Keratinocyte (primary cell): Measurements from ENCODE around the gene LAMB4. TPM values are rescaled to one million over a fixed set of nuclear protein-coding genes. Genes with fewer than 3 reads are reported as not detected.

Experiments
- DNase-seq: peaks from one replicate; pipeline ENCODE4 v3.0.0-alpha.2; 2011; ENCODE audit warnings: low read depth, missing footprints, low spot score
- FAIRE-seq: peaks from 2 replicates; lab custom pipeline; 2011; peaks lifted over from hg19 to GRCh38; lab: Jason Lieb, UNC
- H2AFZ ChIP-seq: 2 replicates; pipeline ENCODE4 v1.6.0; 2012; ENCODE audit warnings: low read length, control low read depth, inconsistent platforms; ENCODE audit not compliant: control insufficient read depth
- H3K27ac ChIP-seq: 2 replicates; pipeline ENCODE4 v1.5.1; 2011; ENCODE audit warnings: low read length; ENCODE audit not compliant: control insufficient read depth, insufficient read depth
- H3K27me3 ChIP-seq: 3 replicates; pipeline ENCODE4 v1.6.0; 2011; ENCODE audit warnings: low read length; ENCODE audit not compliant: control insufficient read depth, insufficient read depth; ENCODE audit errors: extremely low read depth
- H3K36me3 ChIP-seq, 2 experiments: 2 replicates in 1 of 2; 3 replicates in 1 of 2; pipeline ENCODE4 v1.5.1; 2011; ENCODE audit warnings: low read length in 2 of 2, mild to moderate bottlenecking in 1 of 2; ENCODE audit not compliant: control insufficient read depth in 2 of 2, insufficient read depth in 2 of 2; ENCODE audit errors: extremely low read depth in 1 of 2
- H3K4me1 ChIP-seq: 3 replicates; pipeline ENCODE4 v1.5.1; 2011; ENCODE audit warnings: low read length; ENCODE audit not compliant: control insufficient read depth, insufficient read depth; ENCODE audit errors: extremely low read depth
- H3K4me2 ChIP-seq: 3 replicates; pipeline ENCODE4 v1.6.0; 2011; ENCODE audit warnings: low read depth, low read length; ENCODE audit not compliant: control insufficient read depth, insufficient read depth; ENCODE audit errors: extremely low read depth
- H3K4me3 ChIP-seq, 3 experiments: fragments of 200-600 bp in 1 of 3; sonication (generic) in 1 of 3; 2 replicates in 2 of 3; 3 replicates in 1 of 3; pipeline ENCODE4 v1.5.1; 2011 to 2016; ENCODE audit warnings: low read length in 3 of 3, mild to moderate bottlenecking in 3 of 3, control low read depth in 2 of 3, inconsistent platforms in 1 of 3, low read depth in 1 of 3, mixed read lengths in 1 of 3, mixed run types in 1 of 3, moderate library complexity in 1 of 3; ENCODE audit not compliant: control insufficient read depth in 2 of 3, insufficient read depth in 2 of 3; ENCODE audit errors: extremely low read depth in 1 of 3
- H3K79me2 ChIP-seq: 2 replicates; pipeline ENCODE4 v1.6.0; 2012; ENCODE audit warnings: low read length; ENCODE audit not compliant: control insufficient read depth, insufficient read depth
- H3K9ac ChIP-seq: 3 replicates; pipeline ENCODE4 v1.6.0; 2011; ENCODE audit warnings: low read length; ENCODE audit not compliant: control insufficient read depth, insufficient read depth; ENCODE audit errors: extremely low read depth
- H3K9me1 ChIP-seq: 3 replicates; pipeline ENCODE4 v1.6.0; 2011; ENCODE audit warnings: low read length; ENCODE audit not compliant: control insufficient read depth, insufficient read depth; ENCODE audit errors: extremely low read depth
- H3K9me3 ChIP-seq: 2 replicates; pipeline ENCODE4 v1.5.1; 2012; ENCODE audit warnings: low read depth, low read length; ENCODE audit not compliant: control insufficient read depth
- H4K20me1 ChIP-seq: 3 replicates; pipeline ENCODE4 v1.6.0; 2011; ENCODE audit warnings: low read length; ENCODE audit not compliant: control insufficient read depth, insufficient read depth; ENCODE audit errors: extremely low read depth
- EZH2 ChIP-seq: IDR thresholded peaks from one replicate; pipeline ENCODE4 v1.6.1; 2012; ENCODE audit warnings: inconsistent platforms, mild to moderate bottlenecking, low read length, moderate library complexity
- dilution Hi-C: fragments of 300-500 bp; cut with MboI; formaldehyde crosslinking; loops from one replicate; pipeline ENCODE4 v1.7.0; 2020; ENCODE audit warnings: low sequenced_read_pairs; ENCODE audit not compliant: extremely low pct_ligation_motif_present
- polyA plus RNA-seq, 5 experiments: library from polyadenylated mRNA; depleted of rRNA in 3 of 5; stranded (reverse) in 3 of 5; stranded (forward) in 1 of 5; unstranded in 1 of 5; fragments of >200 nt; gene quantifications; 1 replicate in 1 of 5; 2 replicates in 3 of 5; 3 replicates in 1 of 5; pipeline versions ENCODE4 v1.2.1 to v1.2.3, GENCODE V29; 2011 to 2012; ENCODE audit warnings: missing spikeins in 2 of 5, low read depth in 1 of 5, low replicate concordance in 1 of 5
- TF ChIP-seq, protein P1 (sequence below), 3 experiments: IDR thresholded peaks in 1 of 3; conservative IDR thresholded peaks in 1 of 3; optimal IDR thresholded peaks in 1 of 3; 2 replicates in 2 of 3; 3 replicates in 1 of 3; pipeline versions ENCODE3 to v1.5.1; 2011; ENCODE audit warnings: low read length in 3 of 3, mild to moderate bottlenecking in 3 of 3, moderate library complexity in 2 of 3, control low read depth in 1 of 3, inconsistent platforms in 1 of 3; ENCODE audit not compliant: insufficient read depth in 2 of 3; ENCODE audit errors: extremely low read depth in 1 of 3

LAMB4 gene
- polyA plus RNA-seq, 1 donor (not counting 4 experiments of a cell fraction or from before 2014, with no cell fraction given) = 3.7 TPM

DNA sequence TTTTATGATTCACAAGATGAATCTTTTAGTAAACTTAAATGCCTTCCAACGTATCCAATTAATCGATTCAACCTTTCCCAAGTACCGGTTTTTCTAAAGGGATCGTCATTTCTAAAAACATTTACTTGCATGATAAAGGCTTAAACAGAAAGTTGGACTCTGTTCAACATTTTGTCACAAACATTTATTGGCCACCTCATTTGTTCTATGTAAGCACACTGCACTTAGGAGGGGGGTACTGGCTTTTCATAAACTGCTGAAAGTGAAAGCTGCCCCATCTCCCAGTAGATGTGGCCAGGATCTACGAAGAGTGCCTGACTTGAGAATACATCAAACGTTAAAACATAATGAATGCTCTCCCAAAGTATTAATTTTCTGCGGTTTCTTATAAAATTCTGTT lies 37.3 kb upstream of the LAMB4 start:
- dilution Hi-C loops = no loop called here
- Histone ChIP-seq H3K4me2 (no peak overlapping the region), H3K36me3 (no peaks in the 10 kb centered on the region), H3K9me1 (no peaks in the 10 kb centered on the region), H3K27ac (no peak overlapping the region), H3K9me3 (no peaks in the 10 kb centered on the region), H3K4me3 (no peak overlapping the region), H3K79me2 (no peaks in the 10 kb centered on the region), H4K20me1 (no peaks in the 10 kb centered on the region), H3K4me1 (no peaks in the 10 kb centered on the region), H3K27me3 (no peaks in the 10 kb centered on the region), H2AFZ (no peak overlapping the region), H3K9ac (no peak overlapping the region)
- no peak for TF ChIP-seq EZH2
- TF ChIP-seq, protein P1, sequence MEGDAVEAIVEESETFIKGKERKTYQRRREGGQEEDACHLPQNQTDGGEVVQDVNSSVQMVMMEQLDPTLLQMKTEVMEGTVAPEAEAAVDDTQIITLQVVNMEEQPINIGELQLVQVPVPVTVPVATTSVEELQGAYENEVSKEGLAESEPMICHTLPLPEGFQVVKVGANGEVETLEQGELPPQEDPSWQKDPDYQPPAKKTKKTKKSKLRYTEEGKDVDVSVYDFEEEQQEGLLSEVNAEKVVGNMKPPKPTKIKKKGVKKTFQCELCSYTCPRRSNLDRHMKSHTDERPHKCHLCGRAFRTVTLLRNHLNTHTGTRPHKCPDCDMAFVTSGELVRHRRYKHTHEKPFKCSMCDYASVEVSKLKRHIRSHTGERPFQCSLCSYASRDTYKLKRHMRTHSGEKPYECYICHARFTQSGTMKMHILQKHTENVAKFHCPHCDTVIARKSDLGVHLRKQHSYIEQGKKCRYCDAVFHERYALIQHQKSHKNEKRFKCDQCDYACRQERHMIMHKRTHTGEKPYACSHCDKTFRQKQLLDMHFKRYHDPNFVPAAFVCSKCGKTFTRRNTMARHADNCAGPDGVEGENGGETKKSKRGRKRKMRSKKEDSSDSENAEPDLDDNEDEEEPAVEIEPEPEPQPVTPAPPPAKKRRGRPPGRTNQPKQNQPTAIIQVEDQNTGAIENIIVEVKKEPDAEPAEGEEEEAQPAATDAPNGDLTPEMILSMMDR (optimal IDR thresholded peaks at IDR 0.05 in 1 of 3, IDR thresholded peaks at IDR 0.05 in 1 of 3, conservative IDR thresholded peaks at IDR 0.05 in 1 of 3; ENCODE audit: extremely low read depth in 1 of 3, insufficient read depth in 2 of 3, low read length in 3 of 3) = no peak
- FAIRE-seq = peak; percentile 51
- no peak for DNase-seq

DNA sequence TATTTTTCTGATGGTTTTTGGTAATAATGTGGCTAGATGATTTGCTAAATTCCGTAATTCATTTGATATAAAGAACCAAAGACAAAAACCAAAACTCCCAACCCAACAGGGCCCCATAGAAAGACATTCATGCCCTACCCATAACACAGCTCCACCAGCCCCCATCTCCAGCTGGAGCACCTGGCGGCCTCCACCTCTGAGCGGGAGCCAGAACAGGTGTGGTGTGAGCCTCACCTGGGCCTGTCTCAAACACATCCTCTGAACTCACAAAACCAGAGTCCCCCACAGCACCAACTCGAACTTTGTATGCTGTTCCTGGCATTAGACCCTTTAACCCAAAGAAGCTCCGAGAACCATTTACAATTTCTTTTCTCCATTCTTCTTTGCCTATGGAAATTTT lies 36.5 kb upstream of the LAMB4 start:
- Histone ChIP-seq H4K20me1 (no peaks in the 10 kb centered on the region), H3K36me3 (no peaks in the 10 kb centered on the region), H2AFZ (no peak overlapping the region), H3K9me3 (no peaks in the 10 kb centered on the region), H3K27ac (no peak overlapping the region), H3K9me1 (no peaks in the 10 kb centered on the region), H3K4me3 (no peak overlapping the region), H3K27me3 (no peaks in the 10 kb centered on the region), H3K79me2 (no peaks in the 10 kb centered on the region), H3K9ac (no peak overlapping the region), H3K4me1 (no peaks in the 10 kb centered on the region), H3K4me2 (no peak overlapping the region)
- no peak for DNase-seq
- TF ChIP-seq EZH2 = no peak
- TF ChIP-seq, protein P1 (optimal IDR thresholded peaks at IDR 0.05 in 1 of 3, IDR thresholded peaks at IDR 0.05 in 1 of 3, conservative IDR thresholded peaks at IDR 0.05 in 1 of 3; ENCODE audit: extremely low read depth in 1 of 3, insufficient read depth in 2 of 3, low read length in 3 of 3) = no peak
- dilution Hi-C loops = no loop called here
- no peak for FAIRE-seq
